COR-L47 (cell line): ENCODE data around the gene HOXC12.

Experiments used
- DNase-seq: peaks from one replicate; lab custom pipeline; 2025; lab: John Stamatoyannopoulos, UW

HOXC12 gene

DNA sequence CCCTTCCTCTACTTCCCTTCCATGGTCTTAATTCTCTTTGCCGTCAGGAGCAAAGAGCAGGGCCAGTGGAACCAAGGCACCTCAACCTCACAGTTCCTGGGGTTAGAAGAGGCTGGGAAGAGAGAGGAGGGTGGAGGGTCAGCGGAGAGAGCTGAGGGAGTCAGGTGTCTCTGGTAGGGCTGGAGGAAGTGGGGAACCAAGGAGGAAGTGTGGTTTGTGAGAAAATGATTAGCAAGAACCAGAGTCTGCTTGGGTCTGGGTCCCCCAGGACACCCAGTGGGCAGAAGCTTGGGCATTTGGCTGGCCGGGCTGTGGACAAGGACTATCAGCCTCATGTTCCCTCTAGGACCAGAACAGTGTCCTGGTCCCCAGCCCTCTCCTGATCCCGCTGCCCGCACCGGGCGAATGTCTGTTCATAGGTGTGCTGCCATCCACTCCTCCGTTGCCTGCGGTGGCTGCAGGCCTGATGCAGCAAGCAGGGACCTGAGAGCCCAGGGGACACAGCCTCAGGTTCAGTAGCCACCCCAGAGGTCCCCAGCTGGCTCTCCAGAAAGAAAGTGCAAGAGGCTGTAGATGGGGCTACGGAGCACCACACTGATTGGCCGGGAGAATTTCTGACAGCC lies 2.3 kb downstream of the HOXC12 start:
- DNase-seq: no peak

DNA sequence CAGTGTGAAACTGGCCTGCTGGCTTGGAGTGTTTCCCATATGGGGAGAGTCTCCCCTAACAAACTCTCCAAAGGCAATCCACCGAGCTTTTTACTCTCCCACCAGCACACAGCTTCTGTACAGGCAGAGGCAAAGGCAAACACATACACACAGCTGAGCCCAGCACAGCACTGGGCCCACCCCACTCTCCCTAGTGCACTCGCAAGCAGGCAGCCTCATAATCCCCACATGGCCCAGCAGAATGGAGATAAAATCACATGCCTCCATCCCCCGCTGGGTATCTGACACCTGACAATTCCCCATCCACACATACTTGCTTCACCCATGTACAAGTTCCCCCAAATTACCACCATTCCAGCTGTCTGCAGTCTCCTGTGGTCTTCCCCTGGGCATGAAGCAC lies 3.4 kb downstream of the HOXC12 start:
- DNase-seq: no peak

DNA sequence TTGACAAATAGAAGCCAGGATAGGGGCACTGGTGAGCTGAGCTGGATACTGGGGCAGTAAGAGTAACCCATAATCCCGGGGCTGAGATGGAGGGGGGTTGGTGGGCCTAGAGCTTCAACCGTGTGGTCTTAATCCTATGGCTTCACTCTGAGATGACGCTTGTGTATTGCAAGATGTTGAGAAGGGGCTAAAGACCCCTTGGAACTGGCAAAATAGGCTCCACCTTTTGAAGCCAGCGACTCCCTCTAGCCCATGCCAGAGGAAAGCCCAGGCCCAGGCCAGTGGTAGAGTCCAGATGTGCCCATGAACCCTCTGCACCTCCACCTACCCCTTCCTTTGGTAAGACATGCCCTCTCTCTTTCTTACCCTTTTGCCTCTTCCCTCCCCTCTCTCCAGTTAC lies 4.6 kb downstream of the HOXC12 start:
- DNase-seq: no peak

DNA sequence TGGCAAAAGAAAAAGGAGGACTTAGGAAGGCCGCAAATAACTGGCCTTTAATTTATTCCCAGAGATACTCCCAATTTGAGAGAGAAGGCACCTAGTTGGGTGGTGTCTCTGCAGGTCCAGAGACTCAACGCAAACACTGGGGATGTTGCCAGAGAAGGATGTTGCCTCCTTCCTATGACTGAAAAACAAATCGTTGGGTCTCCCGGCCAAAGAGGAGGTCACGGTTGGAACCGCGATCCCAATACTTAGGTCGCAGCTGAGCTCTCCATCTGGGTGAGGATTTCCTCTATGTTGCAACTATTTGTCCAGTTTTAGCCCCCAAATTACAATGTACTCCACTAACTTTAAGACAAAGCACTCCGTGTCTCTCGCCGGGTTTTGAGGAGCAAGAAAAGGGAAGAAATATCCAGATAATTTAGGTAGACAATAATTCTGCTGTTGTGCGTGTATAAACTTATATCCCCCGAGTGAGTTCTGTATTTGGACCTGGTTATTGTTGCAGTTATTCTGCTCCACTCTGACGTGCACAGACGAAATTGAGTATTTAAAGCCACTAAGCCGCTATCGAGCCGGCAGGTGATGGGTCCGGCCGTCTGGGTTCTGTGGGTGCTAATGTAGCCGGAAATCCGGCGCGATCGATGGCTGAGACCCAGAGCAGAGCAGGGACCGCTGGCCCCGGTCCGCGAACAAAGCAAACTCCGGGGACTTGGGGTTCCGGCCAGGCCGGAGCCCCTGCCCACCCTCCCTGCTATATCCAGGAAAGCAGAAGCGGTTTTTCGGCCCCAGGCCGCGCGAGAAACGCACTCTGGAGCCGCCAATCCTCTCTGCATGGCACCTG lies 5.7 kb downstream of the HOXC12 start:
- DNase-seq: no peak

DNA sequence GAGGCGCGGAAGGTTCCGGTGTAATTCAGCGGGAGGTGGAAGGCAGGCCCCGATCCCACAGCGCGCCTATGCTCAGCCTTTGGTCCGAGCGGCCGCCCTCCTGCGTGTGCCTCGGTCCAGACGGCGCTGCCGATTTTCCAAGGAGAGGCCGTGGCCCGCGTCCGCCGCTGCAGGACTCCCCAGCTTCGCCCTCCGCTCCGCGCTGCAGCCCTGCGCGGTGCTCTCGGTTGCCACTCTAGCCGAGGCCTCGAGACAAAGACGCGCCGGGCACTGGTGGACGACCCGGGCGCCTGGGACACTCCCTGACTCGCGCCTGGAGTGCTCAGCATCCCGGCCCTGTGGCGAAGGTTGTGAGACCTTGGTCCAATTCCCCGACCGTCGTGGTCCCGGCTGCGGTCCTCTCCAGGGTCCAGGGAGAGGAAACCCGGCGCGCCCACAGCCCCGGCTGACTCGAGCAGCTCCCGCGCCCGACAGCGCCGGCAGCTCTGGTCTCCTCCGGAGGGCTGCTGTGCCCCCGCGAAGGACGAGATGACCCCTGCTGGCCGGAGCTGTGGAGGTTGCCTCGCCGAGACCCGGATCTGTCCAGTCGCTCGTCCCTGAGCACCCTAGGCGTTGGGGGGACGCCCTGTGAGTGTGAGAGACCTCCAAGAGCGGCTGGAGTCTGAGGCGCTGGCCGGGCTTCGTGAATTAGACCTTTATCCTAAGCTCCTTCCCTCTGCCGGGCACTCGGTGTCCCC lies 6.5 kb downstream of the HOXC12 start:
- no peak for DNase-seq

DNA sequence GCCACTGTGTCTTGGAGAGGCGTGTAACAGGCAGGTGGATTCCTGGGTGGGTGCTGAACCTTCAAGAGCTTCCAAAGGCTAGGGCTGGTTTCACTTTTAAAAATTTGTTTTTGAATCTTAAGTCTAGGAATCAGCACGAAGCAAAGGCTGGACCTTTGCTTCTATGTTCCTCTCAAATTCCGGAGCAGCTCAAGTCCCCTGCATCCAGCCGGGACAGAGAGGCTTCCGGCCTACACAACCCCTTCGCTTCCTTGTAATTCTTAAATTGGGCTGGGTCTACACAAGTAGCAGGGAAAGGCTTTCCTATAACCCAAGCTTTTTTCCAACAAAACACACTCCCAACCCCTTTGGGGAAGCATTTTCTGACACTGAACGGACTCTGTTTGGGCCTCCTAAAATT lies 8.3 kb downstream of the HOXC12 start:
- no peak for DNase-seq

DNA sequence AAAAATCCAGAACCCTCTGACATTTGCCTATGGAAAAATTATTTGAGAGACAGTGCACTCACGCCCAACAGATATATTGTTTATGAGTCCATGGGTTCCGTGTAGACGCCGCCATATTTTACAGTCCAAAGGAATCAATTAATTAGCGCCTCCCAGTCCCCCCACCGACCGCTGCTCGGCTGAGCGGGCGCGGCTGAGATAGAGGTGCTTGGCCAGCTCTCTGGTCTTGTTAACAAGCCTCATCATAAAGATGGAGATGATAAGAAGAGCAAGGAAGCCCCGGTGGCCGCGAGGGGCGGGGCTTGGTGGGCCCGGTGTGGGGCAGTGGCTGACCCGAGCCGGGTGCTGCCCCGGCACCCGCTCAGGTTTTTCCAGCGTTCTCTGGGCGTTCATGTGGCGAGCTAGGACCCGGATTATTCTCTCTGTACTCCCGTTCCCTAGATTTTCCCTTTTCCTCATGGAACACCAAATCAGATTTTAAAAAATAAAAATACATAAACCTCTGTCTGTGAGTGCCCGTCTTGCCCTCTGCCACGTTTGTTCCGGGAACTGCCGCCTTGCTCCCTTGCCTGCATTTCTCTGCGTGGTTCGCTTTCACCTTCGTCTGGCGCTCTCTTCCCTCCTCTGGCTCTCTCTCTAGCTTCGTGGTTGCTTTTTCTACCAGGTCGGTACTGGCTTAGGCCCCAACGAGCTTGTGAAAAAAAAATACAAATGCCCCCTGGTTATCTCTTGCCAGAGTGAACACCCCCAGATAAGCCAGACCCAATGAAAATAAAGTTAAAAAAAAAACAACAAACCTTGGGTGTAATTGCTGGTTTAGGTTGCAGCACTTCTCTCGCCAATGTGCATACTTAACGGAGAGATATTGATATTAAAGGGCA lies 9.0 kb downstream of the HOXC12 start:
- no peak for DNase-seq

DNA sequence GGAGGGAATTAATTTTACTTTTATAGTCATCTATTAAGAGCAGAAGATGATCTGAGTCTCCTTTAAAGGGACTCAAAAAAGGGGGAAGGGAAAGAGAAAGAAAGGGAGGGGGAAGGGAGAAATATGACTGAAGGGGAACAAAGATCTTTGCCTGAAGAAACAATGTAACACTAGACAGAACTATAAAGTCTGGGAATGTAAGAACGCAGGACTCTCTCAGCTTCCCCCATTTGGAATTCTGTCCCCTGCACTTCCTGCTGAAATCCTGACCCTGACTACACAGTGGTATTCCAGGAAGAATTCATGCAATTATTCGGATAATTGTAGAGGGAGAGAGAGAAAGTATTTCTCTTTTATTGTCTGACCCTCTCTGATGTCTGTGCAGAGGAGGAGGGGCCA lies 9.6 kb downstream of the HOXC12 start:
- no peak for DNase-seq

DNA sequence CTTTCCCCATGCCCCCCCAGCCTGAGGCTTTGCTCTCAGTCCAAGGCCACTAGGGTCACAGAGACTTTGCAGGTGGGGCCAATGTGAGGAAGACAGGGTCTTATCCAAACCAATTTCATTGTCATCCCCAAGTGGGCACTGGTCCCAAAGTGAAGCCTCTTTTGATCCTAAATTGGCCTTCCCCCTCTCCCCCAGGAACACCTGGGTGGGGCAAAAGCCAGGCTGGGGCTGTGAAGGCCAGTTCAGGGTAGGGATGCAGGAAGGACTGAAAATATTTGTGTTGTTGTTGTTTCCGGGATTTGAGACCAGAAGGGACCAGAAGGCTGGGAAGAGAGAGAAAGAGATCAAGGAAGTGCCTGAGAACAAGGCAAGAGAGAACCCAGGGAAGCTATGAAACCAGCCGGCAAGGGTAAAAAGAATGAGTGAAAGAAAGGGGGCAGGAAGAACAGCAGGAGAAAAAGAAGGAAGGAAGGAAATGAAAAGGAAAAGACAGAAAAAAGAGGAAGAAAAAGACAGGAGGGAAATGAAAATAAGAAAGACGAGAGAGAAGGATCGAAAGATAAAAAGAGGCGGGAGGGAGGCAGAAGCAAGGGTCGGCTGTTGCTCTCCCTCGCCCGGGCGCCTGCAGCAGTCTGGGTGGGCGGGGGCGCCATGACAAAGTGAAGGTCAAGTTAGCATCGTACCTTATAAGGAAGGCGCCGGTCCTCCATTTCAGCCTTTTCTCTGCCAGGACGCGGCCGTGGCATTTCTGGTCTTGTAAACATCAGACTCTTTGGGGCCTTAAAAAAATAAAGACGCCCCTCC lies 10.8 kb downstream of the HOXC12 start:
- no peak for DNase-seq

DNA sequence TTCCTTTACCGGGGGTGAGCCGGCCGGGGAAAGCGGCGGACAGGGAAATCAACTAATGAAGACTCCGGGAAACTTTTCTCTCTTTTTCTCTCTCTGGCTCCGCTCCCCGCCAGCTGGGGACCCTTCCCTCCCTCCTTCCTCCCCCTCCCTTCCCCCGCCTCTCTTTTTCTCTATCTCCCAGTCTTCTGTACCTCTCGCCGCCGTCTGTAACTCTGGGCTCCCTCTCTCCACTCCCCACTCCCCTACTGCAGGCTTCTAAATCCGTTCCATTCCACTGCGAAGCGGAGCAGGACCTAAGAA lies 11.3 kb downstream of the HOXC12 start:
- no peak for DNase-seq

DNA sequence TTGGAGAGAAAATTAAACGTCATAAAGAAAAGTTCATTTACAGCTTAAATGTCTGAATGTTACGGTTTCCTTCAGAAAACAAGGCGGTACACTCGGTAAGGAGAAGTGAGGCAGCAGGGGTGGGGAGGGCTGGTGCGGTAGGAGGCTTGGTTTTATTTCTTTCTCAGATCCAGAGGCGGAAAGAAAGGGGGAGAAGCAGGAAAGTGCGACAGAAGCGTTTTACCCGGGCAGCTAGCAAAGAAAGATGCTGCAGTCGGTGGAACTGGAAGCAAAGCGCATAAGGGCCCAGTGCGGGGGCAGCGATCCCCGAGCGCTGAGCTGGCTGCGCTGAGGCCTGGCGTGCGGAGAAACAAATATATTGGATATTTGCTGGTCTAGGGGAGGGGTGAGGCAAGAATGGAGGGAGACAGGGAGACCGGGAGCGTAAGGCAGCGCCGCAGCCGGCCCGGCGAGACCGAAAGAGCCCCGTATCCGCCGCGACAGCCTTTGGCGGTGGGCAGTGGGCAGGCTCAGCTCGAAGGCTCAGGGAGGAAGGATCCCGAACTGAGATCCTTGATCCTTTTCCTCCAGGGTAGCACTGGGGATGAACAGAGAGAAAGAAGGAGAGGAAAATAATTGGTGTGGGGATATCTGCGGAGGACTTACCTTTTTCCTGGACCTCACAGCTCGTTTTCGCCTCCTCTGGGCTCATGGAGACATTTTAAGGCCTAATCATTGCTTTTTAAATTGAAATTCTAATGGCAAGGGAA lies 11.9 kb downstream of the HOXC12 start:
- DNase-seq: no peak

DNA sequence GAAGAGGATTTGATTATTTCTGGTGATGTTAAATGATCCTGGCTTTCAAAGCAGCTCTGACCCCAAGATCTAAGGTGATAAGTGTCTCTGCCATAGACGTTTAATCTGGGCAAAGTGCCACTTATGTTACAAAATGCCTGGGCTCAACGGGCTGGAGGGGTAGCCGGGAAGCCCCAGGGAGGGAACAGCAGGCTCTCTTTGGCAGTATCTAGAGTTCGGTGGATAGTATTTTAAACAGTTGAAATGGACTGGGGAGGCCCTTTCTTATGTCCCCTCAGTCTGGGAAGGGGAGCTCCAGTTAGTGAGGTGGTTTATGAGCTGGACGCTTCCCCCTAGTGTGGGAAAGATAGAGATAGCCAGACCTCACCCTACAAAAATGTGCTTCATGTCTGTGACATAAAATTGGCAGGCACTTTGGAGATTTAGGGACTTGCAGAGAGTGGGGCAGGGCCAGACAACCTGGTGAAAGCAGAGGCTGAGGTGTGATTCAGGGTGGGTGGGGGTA lies 12.8 kb downstream of the HOXC12 start:
- DNase-seq: no peak

DNA sequence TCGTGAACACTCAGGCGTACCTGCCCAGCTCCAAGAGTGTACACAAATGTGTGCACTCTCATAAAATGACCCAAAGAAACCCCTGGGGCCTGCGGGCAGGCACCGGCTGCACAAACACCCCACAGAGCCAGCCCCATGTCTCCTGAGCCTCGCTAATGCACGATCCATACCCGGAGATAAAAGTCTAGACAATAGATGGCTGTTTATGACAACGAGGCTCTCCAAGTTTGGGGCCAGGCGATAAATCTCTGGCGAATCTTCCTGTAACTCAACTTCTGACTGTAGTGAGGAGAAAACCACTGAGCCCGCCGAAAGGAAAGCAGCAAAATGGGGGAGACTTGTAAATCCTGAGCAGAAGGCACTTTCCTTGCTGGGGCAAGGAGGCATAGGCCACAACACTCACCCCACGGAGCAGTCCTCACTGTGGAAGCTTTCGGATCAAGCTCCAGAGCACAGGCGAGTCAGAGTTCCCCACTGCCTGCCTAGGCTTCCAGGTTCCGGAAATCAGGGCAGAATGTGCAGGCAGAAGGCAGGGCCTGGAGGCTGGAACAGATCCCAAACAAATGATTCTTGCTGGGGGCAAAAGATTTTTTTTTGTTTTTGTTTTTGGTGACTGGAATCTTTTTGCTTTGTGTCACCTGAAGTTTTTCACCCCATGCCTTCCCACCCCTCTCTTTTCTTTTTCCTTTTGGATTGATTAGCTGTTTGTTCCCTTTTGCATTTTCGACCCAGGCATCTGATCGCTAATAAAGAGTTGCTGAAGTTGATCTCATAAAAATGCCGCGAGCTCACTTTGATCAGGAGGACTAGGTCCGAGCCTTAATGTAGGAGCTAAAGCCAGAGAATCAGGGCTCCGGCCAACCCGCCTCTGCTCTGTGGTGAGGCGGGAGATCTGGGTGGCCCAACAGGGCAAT lies 13.8 kb downstream of the HOXC12 start:
- DNase-seq: no peak

DNA sequence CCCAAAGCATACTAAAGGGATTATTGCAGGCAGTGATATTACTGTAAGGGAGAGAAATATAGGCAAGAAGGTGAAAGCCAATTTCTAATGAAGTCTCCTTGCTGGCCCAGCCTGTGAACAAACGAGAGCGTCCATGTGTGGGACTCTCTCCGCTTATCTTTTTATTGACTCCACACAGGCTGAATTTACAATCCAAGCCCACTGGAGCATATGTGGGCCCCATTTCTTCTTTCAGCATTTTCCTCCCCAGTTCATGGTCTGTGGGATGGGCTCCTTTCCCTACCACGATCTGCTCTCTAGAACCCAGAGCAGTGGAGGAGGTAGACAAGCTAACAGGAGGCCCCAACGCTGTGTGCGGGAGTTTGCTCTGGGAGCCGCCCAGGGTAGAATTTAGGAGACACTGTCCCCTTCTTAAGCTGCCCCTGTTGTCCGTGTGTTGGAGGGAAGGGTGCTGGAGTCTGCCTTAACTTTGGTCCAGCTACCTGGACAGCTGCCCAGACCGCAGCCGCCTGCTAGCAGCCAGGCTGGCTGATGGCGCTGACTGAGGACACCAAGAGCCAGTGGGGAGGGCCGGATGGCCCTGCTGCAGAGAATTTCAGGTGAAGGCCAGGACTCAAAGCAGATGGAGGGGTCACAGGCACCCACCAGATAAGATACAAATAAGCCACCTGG lies 15.0 kb downstream of the HOXC12 start:
- DNase-seq: no peak

DNA sequence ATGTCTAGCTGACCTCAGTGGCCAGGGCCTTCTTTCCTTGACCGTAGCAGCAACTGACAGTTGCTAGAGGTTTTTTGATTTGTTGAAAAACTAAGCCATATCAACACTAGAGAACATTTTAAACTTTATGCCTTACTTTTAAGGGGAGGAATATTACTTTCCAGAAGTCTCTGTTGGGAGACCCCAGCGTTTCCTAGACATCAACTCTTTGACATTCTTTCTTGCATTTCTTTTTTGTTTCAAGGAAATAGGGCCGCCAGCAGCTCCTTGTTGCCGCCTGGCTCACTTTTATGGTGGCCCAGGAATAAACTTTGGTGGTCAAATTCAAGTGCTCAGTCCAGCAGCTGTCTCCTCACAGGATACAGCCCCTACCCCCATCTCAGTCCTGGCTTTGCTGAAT lies 15.7 kb downstream of the HOXC12 start:
- no peak for DNase-seq

DNA sequence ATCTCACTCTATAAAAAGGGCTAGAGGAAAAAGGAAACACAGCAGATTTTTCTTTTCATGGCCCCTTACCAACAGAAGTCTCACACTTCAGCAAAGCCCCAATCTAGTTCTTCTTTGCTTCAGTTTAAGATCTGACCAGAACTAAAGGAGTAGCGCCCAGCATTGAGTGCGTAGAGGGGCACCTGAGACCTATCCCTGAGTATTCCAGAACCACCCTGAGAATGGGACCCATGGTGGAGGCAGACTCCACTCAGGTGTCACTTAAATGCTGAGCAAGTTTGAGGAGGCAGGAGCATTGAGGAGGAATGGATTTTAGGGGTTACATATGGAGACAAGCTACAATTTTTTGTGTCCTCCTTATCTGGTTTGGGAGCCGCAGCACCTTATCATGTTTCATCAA lies 16.4 kb downstream of the HOXC12 start:
- no peak for DNase-seq

DNA sequence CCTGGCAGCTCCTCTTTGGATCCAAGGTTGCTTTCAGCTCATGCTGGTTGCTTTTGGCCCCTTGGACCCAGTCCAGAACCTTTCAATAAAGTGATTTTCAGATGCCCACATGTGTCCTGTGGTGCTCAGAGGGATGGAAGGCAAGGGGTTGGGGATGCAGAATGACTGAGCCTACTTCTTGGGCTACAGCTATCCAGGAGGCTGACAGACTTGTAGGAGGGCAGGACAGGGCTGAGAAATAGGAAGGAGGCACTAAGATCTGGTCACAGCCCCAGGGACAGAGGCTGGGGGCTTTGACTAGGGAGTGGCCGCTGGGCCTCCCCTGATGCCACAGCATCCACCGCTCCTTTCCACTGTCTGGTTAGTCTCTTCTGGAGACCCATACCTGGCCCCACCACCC lies 17.0 kb downstream of the HOXC12 start:
- DNase-seq: no peak

DNA sequence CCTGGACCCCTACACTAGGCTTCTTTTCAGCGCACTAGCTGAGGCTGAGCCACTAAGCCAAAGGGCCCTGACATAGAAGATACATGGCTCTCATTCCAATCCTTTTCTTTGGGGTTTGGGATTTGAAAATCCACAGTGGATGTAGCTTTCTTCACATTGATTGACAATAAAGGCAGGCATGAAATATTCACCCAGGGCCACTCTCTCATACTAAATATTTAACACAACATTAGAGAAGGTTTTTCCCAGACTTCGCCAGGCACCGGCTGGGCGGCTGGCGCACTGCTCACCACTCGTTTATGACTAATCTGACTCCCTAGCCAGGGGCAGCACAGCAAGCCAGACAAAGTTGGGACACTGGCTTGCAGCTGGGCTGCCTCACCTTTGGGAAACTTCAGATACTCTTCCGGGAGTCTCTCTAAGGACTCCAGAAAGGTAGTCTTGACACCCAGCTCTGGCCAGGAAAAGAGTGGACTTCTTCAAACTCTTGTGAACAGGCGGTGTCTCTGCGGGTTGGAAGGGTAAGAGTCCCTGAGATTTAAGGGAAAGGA lies 17.5 kb downstream of the HOXC12 start:
- no peak for DNase-seq
